Endodermal cell (in vitro differentiated cells): Measurements from ENCODE around the gene THBD. TPM values are rescaled to one million over a fixed set of nuclear protein-coding genes. Genes with fewer than 3 reads are reported as not detected.

Experiments used
- DNase-seq: peaks from one replicate; pipeline ENCODE4 v3.0.0-alpha.2; 2017
- H3K27ac ChIP-seq: 2 replicates; pipeline ENCODE4 v1.5.1; 2013; ENCODE audit warnings: mild to moderate bottlenecking, low read depth, low read length, moderate library complexity
- H3K27me3 ChIP-seq: 2 replicates; pipeline ENCODE4 v1.6.1; 2013; ENCODE audit warnings: mild to moderate bottlenecking, low read length, moderate library complexity; ENCODE audit not compliant: insufficient read depth, control insufficient read depth, poor library complexity, severe bottlenecking
- H3K36me3 ChIP-seq: 2 replicates; pipeline ENCODE4 v1.7.0; 2013; ENCODE audit warnings: mild to moderate bottlenecking, low read length, moderate library complexity; ENCODE audit not compliant: control insufficient read depth, insufficient read depth
- H3K4me1 ChIP-seq: one replicate; pipeline ENCODE4 v1.7.0; 2013; ENCODE audit warnings: low read length; ENCODE audit not compliant: control insufficient read depth, insufficient read depth
- H3K4me3 ChIP-seq: 2 replicates; pipeline ENCODE4 v1.5.1; 2013; ENCODE audit warnings: mild to moderate bottlenecking, low read length, moderate library complexity
- H3K9ac ChIP-seq: 2 replicates; pipeline ENCODE4 v1.6.1; 2013; ENCODE audit warnings: mild to moderate bottlenecking, low read length, moderate library complexity; ENCODE audit not compliant: poor library complexity, severe bottlenecking; ENCODE audit errors: extremely low read depth
- H3K9me3 ChIP-seq: 2 replicates; pipeline ENCODE4 v1.6.1; 2013; ENCODE audit warnings: mild to moderate bottlenecking, low read length, moderate library complexity; ENCODE audit not compliant: control insufficient read depth
- H3K27ac Mint-ChIP-seq: 2 replicates; pipeline ENCODE4 v1.8.0; 2020; ENCODE audit warnings: mixed read lengths
- H3K27me3 Mint-ChIP-seq: 2 replicates; pipeline ENCODE4 v1.8.0; 2021; ENCODE audit warnings: mild to moderate bottlenecking, mixed read lengths; ENCODE audit not compliant: insufficient read depth
- H3K36me3 Mint-ChIP-seq: 2 replicates; pipeline ENCODE4 v1.8.0; 2020; ENCODE audit warnings: low read depth, mixed read lengths
- H3K4me1 Mint-ChIP-seq: 2 replicates; pipeline ENCODE4 v1.8.0; 2020; ENCODE audit warnings: mixed read lengths
- H3K4me3 Mint-ChIP-seq: 2 replicates; pipeline ENCODE4 v1.8.0; 2020; ENCODE audit warnings: mild to moderate bottlenecking, moderate library complexity, mixed read lengths
- H3K9me3 Mint-ChIP-seq: 2 replicates; pipeline ENCODE4 v1.8.0; 2020; ENCODE audit warnings: mild to moderate bottlenecking, mixed read lengths
- WGBS, 2 experiments: methylation state at CpG; one replicate each; pipeline versions ENCODE4 v1.1.5 to v1.1.7; 2013; ENCODE audit warnings: missing lambda C conversion rate in 2 of 2, mixed read lengths in 1 of 2; ENCODE audit not compliant: insufficient coverage in 1 of 2, insufficient read length in 1 of 2; 5-methylcytosine and 5-hydroxymethylcytosine counted together
- total RNA-seq, 2 donors: library from RNA; stranded (reverse); fragmentation: NEBNext Ultra II Directional in 1 of 2; extraction: Animal tissue kit (Norgen Biotek cat#: 25700) in 1 of 2; gene quantifications; 2 replicates in 1 of 2; 3 replicates in 1 of 2; pipeline ENCODE4 v1.2.1, GENCODE V29; 2021
- TF ChIP-seq, protein P1 (sequence below): fragments of 200-600 bp; sonication (generic); conservative IDR thresholded peaks from 2 replicates; pipeline ENCODE4 v1.5.0; 2021; ENCODE audit warnings: antibody characterized with exemption, mild to moderate bottlenecking

Gene THBD
- total RNA-seq, 2 donors from 2014 or later = 1.2 to 2.0 TPM

DNA sequence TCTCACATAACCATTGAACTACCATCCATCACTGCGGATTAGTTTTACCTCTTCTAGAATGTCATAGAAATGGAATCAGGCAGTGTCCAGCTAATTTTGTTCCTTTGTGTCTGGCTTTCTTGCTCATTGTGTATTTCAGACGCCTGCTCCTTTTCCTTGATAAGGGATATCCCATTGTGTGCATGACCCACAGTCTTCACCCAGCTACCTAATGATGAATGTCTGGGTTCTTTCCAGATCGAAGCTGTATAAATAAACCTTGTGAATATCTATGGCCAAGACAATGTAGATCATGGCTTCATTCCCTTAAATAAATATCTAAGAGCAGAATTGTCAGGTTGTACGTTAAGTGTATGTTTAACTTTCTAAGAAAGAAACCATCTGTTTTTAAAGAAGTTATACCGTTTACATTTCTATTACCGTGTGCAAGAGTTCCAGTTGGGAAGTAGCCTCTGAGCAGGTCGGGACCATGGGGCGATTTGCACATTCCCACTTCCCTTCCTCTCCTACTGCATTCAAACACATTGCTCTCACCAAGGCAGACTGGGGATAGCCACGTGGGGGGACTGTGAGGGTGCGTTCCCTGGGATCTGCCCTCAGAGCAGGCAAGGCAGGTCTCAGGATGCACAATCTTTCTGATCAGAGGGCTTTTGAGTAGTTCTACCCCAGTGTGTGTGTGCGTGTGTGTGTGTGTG lies 23.6 kb upstream of the THBD start:
- Histone ChIP-seq H3K9ac (no peak overlapping the region), H3K27me3 (no peaks in the 10 kb centered on the region), H3K4me3 (no peak overlapping the region), H3K36me3 (no peaks in the 10 kb centered on the region), H3K27ac (no peak overlapping the region), H3K9me3 (no peaks in the 10 kb centered on the region), H3K4me1 (no peaks in the 10 kb centered on the region)
- no peaks in the 10 kb centered on the region for H3K9me3 Mint-ChIP-seq
- H3K27me3 Mint-ChIP-seq = no peaks in the 10 kb centered on the region
- H3K36me3 Mint-ChIP-seq = no peaks in the 10 kb centered on the region
- H3K27ac Mint-ChIP-seq = no peak overlapping the region
- 88 to 91% methylated on average over 6 to 10 of the region's 11 CpGs for WGBS, 2 experiments
- DNase-seq = no peak
- H3K4me3 Mint-ChIP-seq = no peak overlapping the region
- H3K4me1 Mint-ChIP-seq = no peaks in the 10 kb centered on the region
- TF ChIP-seq, protein P1, sequence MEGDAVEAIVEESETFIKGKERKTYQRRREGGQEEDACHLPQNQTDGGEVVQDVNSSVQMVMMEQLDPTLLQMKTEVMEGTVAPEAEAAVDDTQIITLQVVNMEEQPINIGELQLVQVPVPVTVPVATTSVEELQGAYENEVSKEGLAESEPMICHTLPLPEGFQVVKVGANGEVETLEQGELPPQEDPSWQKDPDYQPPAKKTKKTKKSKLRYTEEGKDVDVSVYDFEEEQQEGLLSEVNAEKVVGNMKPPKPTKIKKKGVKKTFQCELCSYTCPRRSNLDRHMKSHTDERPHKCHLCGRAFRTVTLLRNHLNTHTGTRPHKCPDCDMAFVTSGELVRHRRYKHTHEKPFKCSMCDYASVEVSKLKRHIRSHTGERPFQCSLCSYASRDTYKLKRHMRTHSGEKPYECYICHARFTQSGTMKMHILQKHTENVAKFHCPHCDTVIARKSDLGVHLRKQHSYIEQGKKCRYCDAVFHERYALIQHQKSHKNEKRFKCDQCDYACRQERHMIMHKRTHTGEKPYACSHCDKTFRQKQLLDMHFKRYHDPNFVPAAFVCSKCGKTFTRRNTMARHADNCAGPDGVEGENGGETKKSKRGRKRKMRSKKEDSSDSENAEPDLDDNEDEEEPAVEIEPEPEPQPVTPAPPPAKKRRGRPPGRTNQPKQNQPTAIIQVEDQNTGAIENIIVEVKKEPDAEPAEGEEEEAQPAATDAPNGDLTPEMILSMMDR = no peak

DNA sequence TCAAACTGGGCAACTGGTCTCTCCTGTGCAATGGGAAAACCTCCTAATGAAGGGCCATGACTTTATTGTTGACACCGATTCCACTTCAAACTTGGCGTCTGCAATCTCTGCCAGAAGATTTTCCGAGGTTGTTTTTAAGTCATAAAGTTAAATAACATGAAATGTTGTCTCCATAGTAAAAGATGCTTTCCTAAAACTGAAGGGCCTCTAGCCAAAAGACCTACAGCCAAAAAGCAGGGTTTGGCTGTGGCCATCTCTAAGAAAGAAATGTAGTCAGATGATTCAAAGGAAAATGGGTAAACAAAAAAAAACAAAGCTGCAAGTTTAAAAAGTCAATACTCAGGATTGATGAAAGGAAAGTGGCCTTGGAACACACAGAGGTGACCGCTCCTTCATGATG lies 22.5 kb upstream of the THBD start:
- WGBS, 2 experiments = 88 to 90% methylated on average over 4 of the region's 4 CpGs
- no peaks in the 10 kb centered on the region for H3K4me1 Mint-ChIP-seq

DNA sequence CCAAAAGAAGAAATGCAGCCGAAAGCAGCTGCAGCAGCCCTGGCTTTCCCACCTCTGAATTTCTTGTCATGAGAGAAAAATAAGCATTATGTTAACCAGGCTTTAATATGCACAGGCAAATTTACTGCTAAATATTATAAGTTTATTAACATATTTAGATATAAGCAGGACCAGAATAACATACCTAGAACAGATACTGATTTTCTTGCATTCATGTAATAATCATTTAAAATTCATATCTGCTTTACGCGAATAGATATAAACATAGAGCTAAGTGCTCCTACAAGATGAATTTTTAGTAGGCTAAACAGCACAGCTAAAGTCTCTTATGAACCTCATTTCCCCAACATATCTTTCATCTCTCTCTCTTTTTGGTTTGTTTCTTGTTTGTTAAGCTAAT lies 21.9 kb upstream of the THBD start:
- Histone ChIP-seq H3K9me3 (no peaks in the 10 kb centered on the region), H3K4me1 (no peaks in the 10 kb centered on the region), H3K36me3 (no peaks in the 10 kb centered on the region), H3K27ac (no peak overlapping the region), H3K4me3 (no peak overlapping the region), H3K27me3 (no peaks in the 10 kb centered on the region), H3K9ac (no peak overlapping the region)
- no peaks in the 10 kb centered on the region for H3K9me3 Mint-ChIP-seq
- no peaks in the 10 kb centered on the region for H3K4me1 Mint-ChIP-seq
- TF ChIP-seq, protein P1 = no peak
- DNase-seq = no peak
- H3K27me3 Mint-ChIP-seq = no peaks in the 10 kb centered on the region
- H3K36me3 Mint-ChIP-seq = no peaks in the 10 kb centered on the region
- WGBS, 2 experiments = 64% methylated on average over 3 of the region's 3 CpGs; no CpG with 5 or more reads in 1 of the 2 experiments
- no peak overlapping the region for H3K4me3 Mint-ChIP-seq
- H3K27ac Mint-ChIP-seq = no peak overlapping the region

More for the DNA sequence above, 22.5 kb upstream of the THBD start:
- no peak overlapping the region for H3K27ac Mint-ChIP-seq
- H3K9me3 ChIP-seq = no peaks in the 10 kb centered on the region
- no peak overlapping the region for H3K27ac ChIP-seq
- TF ChIP-seq, protein P1 = no peak
- no peaks in the 10 kb centered on the region for H3K4me1 ChIP-seq
- no peaks in the 10 kb centered on the region for H3K27me3 ChIP-seq
- H3K4me3 ChIP-seq = no peak overlapping the region
- no peak for DNase-seq
- no peaks in the 10 kb centered on the region for H3K36me3 Mint-ChIP-seq
- H3K9ac ChIP-seq = no peak overlapping the region
- H3K4me3 Mint-ChIP-seq = no peak overlapping the region
- no peaks in the 10 kb centered on the region for H3K27me3 Mint-ChIP-seq
- H3K36me3 ChIP-seq = no peaks in the 10 kb centered on the region
- H3K9me3 Mint-ChIP-seq = no peaks in the 10 kb centered on the region
